Right atrium auricular region (tissue), 2 donors: ENCODE data around the gene GFRA4. TPM values are rescaled to one million over a fixed set of nuclear protein-coding genes. Genes with fewer than 3 reads are reported as not detected.
"Not testable (repeated sequence)": the region's sequence is repeated elsewhere in the genome, so short reads cannot be mapped to it uniquely, and the experiment has no call there.

Source experiments
- DNase-seq: peaks from one replicate; pipeline ENCODE4 v3.0.0-alpha.2; 2019; ENCODE audit warnings: low spot score
- H3K27ac ChIP-seq, 2 donors: fragments of 200-600 bp; sonication (generic); 1 replicate in 1 of 2; 2 replicates in 1 of 2; pipeline ENCODE4 v1.5.1; 2016 to 2019
- H3K27me3 ChIP-seq, 2 donors: fragments of 200-600 bp; sonication (generic); one replicate each; pipeline versions ENCODE4 v1.5.1 to v1.6.0; 2017 to 2019
- H3K36me3 ChIP-seq: fragments of 200-600 bp; sonication (generic); one replicate; pipeline ENCODE4 v1.5.1; 2016
- H3K4me1 ChIP-seq, 2 donors: fragments of 200-600 bp; sonication (generic); one replicate each; pipeline versions ENCODE4 v1.5.1 to v1.6.0; 2017 to 2019
- H3K4me3 ChIP-seq, 2 donors: fragments of 200-600 bp; sonication (generic); 1 replicate in 1 of 2; 2 replicates in 1 of 2; pipeline ENCODE4 v1.5.1; 2017 to 2019; ENCODE audit warnings: mild to moderate bottlenecking in 1 of 2, moderate library complexity in 1 of 2
- H3K9me3 ChIP-seq, 2 donors: fragments of 200-600 bp; sonication (generic); one replicate each; pipeline ENCODE4 v1.5.1; 2019
- CTCF ChIP-seq, 2 donors: fragments of 200-600 bp; sonication (generic); IDR thresholded peaks; one replicate each; pipeline ENCODE4 v1.5.1; 2019; ENCODE audit warnings: antibody characterized with exemption in 2 of 2
- total RNA-seq, 2 donors: library from RNA; depleted of rRNA; stranded (reverse); fragments of >200 nt; gene quantifications; one replicate each; pipeline ENCODE4 v1.1.0, GENCODE V29; 2016

The GFRA4 gene
- total RNA-seq, 2 donors from 2014 or later: not detected

GRCh38 chr20:3621111-3621510, 42.1 kb downstream of the GFRA4 start:
- H3K4me3 ChIP-seq: no peak overlapping the region
- no peak overlapping the region for H3K27ac ChIP-seq
- TF ChIP-seq CTCF (IDR thresholded peaks at IDR 0.05): no peak
- no peak for DNase-seq
- no peaks in the 10 kb centered on the region for H3K9me3 ChIP-seq
- no peaks in the 10 kb centered on the region for H3K4me1 ChIP-seq
- H3K36me3 ChIP-seq: no peaks in the 10 kb centered on the region
- H3K27me3 ChIP-seq: no peaks in the 10 kb centered on the region

GRCh38 chr20:3616250-3616649, 46.9 kb downstream of the GFRA4 start:
- H3K27ac ChIP-seq: no peak overlapping the region
- H3K4me3 ChIP-seq: no peak overlapping the region
- no peak for TF ChIP-seq CTCF (IDR thresholded peaks at IDR 0.05)
- no peaks in the 10 kb centered on the region for H3K9me3 ChIP-seq
- H3K27me3 ChIP-seq: no peaks in the 10 kb centered on the region
- peaks cover 0 to 6% of the 10 kb centered on the region in 2 donors for H3K4me1 ChIP-seq
- no peaks in the 10 kb centered on the region for H3K36me3 ChIP-seq
- no peak for DNase-seq

- not testable (repeated sequence) for DNase-seq
These were observed 47.9 kb downstream of the GFRA4 start for GRCh38 chr20:3615171-3615840.

GRCh38 chr20:3614466-3614865, 48.7 kb downstream of the GFRA4 start:
- no peaks in the 10 kb centered on the region for H3K27me3 ChIP-seq
- H3K36me3 ChIP-seq: no peaks in the 10 kb centered on the region
- peaks cover 0 to 7% of the 10 kb centered on the region in 2 donors for H3K4me1 ChIP-seq
- DNase-seq: no peak
- no peak overlapping the region for H3K4me3 ChIP-seq
- H3K9me3 ChIP-seq: no peaks in the 10 kb centered on the region
- TF ChIP-seq CTCF (IDR thresholded peaks at IDR 0.05): no peak
- no peak overlapping the region for H3K27ac ChIP-seq

More at GRCh38 chr20:3615171-3615840, 47.9 kb downstream of the GFRA4 start:
- not testable (repeated sequence) for H3K27ac ChIP-seq, H3K9me3 ChIP-seq, H3K36me3 ChIP-seq, H3K4me1 ChIP-seq, H3K4me3 ChIP-seq, H3K27me3 ChIP-seq

GRCh38 chr20:3613821-3614440, 49.3 kb downstream of the GFRA4 start:
- Histone ChIP-seq H3K36me3 (no peaks in the 10 kb centered on the region), H3K27me3 (no peaks in the 10 kb centered on the region), H3K9me3 (no peaks in the 10 kb centered on the region), H3K27ac (no peak overlapping the region), H3K4me3 (no peak overlapping the region), H3K4me1 (peaks cover 0 to 7% of the 10 kb centered on the region in 2 donors)
- TF ChIP-seq CTCF (IDR thresholded peaks at IDR 0.05): no peak
- no peak for DNase-seq

GRCh38 chr20:3612795-3613572, 50.2 kb downstream of the GFRA4 start:
- no peak overlapping the region for H3K27ac ChIP-seq
- H3K4me1 ChIP-seq: peaks cover 0 to 7% of the 10 kb centered on the region in 2 donors
- no peaks in the 10 kb centered on the region for H3K9me3 ChIP-seq
- H3K27me3 ChIP-seq: no peaks in the 10 kb centered on the region
- H3K4me3 ChIP-seq: no peak overlapping the region
- H3K36me3 ChIP-seq: no peaks in the 10 kb centered on the region
- no peak for DNase-seq
- no peak for TF ChIP-seq CTCF (IDR thresholded peaks at IDR 0.05)
